Body of pancreas (tissue), 4 donors: ENCODE measurements around the gene CMTM8. TPM values are rescaled to one million over a fixed set of nuclear protein-coding genes. Genes with fewer than 3 reads are reported as not detected.

ENCODE experiments used
- ATAC-seq: fragments of 150-250 bp; one replicate; pipeline ENCODE4 v1.9.1; 2016
- DNase-seq, 4 donors: peaks; one replicate each; pipeline ENCODE4 v3.0.0-alpha.2; 2019
- H3K27ac ChIP-seq, 4 donors: fragments of 200-600 bp; sonication (generic); 1 replicate in 3 of 4; 2 replicates in 1 of 4; pipeline versions ENCODE4 v1.5.1 to v1.6.1; 2016 to 2019; ENCODE audit warnings: mild to moderate bottlenecking in 1 of 4, mixed read lengths in 1 of 4, moderate library complexity in 1 of 4
- H3K27me3 ChIP-seq, 2 donors: fragments of 200-600 bp; sonication (generic); one replicate each; pipeline ENCODE4 v1.6.0; 2016; ENCODE audit warnings: mild to moderate bottlenecking in 1 of 2
- H3K36me3 ChIP-seq, 2 donors: fragments of 200-600 bp; sonication (generic); replicated peaks in 1 of 2; 2 replicates each; pipeline ENCODE4 v1.5.1; 2016; ENCODE audit warnings: low read depth in 2 of 2; ENCODE audit not compliant: insufficient read depth in 1 of 2
- H3K4me1 ChIP-seq: fragments of 200-600 bp; sonication (generic); one replicate; pipeline ENCODE4 v1.6.0; 2016
- H3K4me3 ChIP-seq, 2 donors: fragments of 200-600 bp; sonication (generic); 1 replicate in 1 of 2; 2 replicates in 1 of 2; pipeline ENCODE4 v1.5.1; 2016 to 2019
- H3K9me3 ChIP-seq, 3 donors: fragments of 200-600 bp; sonication (generic); 1 replicate in 2 of 3; 2 replicates in 1 of 3; pipeline ENCODE4 v1.5.1; 2016
- POLR2A ChIP-seq, 3 donors: fragments of 450-650 bp; IDR thresholded peaks; one replicate each; pipeline ENCODE4 v1.6.1; 2016; ENCODE audit warnings: antibody characterized with exemption in 3 of 3, mild to moderate bottlenecking in 2 of 3
- WGBS, 2 donors: methylation state at CpG; one replicate each; pipeline ENCODE4 v1.1.5; 2017; 5-methylcytosine and 5-hydroxymethylcytosine counted together
- intact Hi-C: fragments of 100-400 bp; cut with DNase I; formaldehyde crosslinking; loops from one replicate; pipeline ENCODE4 v1.15.1; 2023
- total RNA-seq, 2 donors: library from RNA; depleted of rRNA; stranded (reverse); fragments of >200 nt; gene quantifications; one replicate each; pipeline ENCODE4 v1.1.0, GENCODE V29; 2016
- TF ChIP-seq, protein P1 (sequence below), 7 experiments: fragments of 450-650 bp in 4 of 7; fragments of 200-600 bp in 3 of 7; sonication (generic) in 3 of 7; IDR thresholded peaks; one replicate each; pipeline ENCODE4 v1.5.1; 2016 to 2019; ENCODE audit warnings: antibody characterized with exemption in 7 of 7

CMTM8 gene
- total RNA-seq, 2 donors from 2014 or later: 22.7 to 31.4 TPM

GRCh38 chr3:32353351-32353750 is 114.9 kb downstream of the CMTM8 start:
- H3K27ac ChIP-seq: no peak overlapping the region
- no peak for ATAC-seq
- H3K4me3 ChIP-seq: no peak overlapping the region
- H3K9me3 ChIP-seq: no peaks in the 10 kb centered on the region
- TF ChIP-seq POLR2A (IDR thresholded peaks at IDR 0.05): no peak
- TF ChIP-seq, protein P1, sequence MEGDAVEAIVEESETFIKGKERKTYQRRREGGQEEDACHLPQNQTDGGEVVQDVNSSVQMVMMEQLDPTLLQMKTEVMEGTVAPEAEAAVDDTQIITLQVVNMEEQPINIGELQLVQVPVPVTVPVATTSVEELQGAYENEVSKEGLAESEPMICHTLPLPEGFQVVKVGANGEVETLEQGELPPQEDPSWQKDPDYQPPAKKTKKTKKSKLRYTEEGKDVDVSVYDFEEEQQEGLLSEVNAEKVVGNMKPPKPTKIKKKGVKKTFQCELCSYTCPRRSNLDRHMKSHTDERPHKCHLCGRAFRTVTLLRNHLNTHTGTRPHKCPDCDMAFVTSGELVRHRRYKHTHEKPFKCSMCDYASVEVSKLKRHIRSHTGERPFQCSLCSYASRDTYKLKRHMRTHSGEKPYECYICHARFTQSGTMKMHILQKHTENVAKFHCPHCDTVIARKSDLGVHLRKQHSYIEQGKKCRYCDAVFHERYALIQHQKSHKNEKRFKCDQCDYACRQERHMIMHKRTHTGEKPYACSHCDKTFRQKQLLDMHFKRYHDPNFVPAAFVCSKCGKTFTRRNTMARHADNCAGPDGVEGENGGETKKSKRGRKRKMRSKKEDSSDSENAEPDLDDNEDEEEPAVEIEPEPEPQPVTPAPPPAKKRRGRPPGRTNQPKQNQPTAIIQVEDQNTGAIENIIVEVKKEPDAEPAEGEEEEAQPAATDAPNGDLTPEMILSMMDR (IDR thresholded peaks at IDR 0.05): no peak
- intact Hi-C loops: no loop called here
- 98% methylated on average over 2 of the region's 2 CpGs for WGBS, 2 donors
- H3K27me3 ChIP-seq: no peaks in the 10 kb centered on the region
- H3K4me1 ChIP-seq: peaks cover 26% of the 10 kb centered on the region
- no peaks in the 10 kb centered on the region for H3K36me3 ChIP-seq
- DNase-seq: no peak

GRCh38 chr3:32354362-32354778 is 115.9 kb downstream of the CMTM8 start:
- TF ChIP-seq, protein P1 (IDR thresholded peaks at IDR 0.05): no peak
- no peak for TF ChIP-seq POLR2A (IDR thresholded peaks at IDR 0.05)
- H3K4me3 ChIP-seq: no peak overlapping the region
- intact Hi-C loops: no loop called here
- H3K9me3 ChIP-seq: no peaks in the 10 kb centered on the region
- no peaks in the 10 kb centered on the region for H3K36me3 ChIP-seq
- peaks cover 26% of the 10 kb centered on the region for H3K4me1 ChIP-seq
- WGBS, 2 donors: 39 to 43% methylated on average over 8 of the region's 8 CpGs
- H3K27me3 ChIP-seq: no peaks in the 10 kb centered on the region
- no peak overlapping the region for H3K27ac ChIP-seq
- no peak for ATAC-seq
- DNase-seq: no peak

DNA sequence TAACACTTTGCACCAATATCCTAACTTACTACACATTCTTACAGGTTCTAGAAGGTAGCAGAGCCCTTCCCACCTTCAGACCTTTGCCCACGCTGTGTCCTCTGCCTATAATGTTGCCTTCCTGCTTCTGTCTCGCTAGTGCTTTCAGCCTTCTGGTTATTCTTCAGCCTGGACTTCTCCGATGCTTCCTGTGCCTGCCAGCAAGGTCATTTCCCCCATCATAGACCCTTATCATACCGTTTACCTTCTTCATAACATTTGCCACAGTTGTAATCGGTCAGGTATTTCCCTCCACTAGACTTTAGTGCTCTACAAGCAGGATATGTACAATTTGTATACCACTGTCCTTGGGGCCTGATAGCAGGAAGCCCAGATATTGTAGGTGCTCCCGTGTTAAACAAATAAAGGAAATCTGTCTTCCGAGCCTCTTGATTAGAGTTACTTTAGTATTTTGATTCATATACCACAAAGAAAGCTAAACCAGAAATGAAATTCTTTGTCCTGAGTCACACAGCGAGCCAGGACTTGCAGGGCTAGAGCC is 117.3 kb downstream of the CMTM8 start:
- 55 to 56% methylated on average over 8 of the region's 8 CpGs for WGBS, 2 donors
- DNase-seq (no peak), ATAC-seq (no peak)
- no peak overlapping the region for H3K4me3 ChIP-seq
- H3K36me3 ChIP-seq: no peaks in the 10 kb centered on the region
- H3K27ac ChIP-seq: no peak overlapping the region
- H3K4me1 ChIP-seq: peaks cover 26% of the 10 kb centered on the region
- no peaks in the 10 kb centered on the region for H3K27me3 ChIP-seq
- intact Hi-C loops: no loop called here
- H3K9me3 ChIP-seq: no peaks in the 10 kb centered on the region
- TF ChIP-seq, protein P1 (IDR thresholded peaks at IDR 0.05): no peak
- TF ChIP-seq POLR2A (IDR thresholded peaks at IDR 0.05): no peak

GRCh38 chr3:32359766-32360492 is 121.4 kb downstream of the CMTM8 start:
- ATAC-seq (no peak), DNase-seq (no peak)
- H3K27ac ChIP-seq: no peak overlapping the region
- WGBS, 2 donors: 80 to 88% methylated on average over 5 of the region's 5 CpGs
- H3K9me3 ChIP-seq: no peaks in the 10 kb centered on the region
- no peak overlapping the region for H3K4me3 ChIP-seq
- TF ChIP-seq, protein P1 (IDR thresholded peaks at IDR 0.05): no peak
- no peak for TF ChIP-seq POLR2A (IDR thresholded peaks at IDR 0.05)
- intact Hi-C loops: no loop called here
- H3K4me1 ChIP-seq: peaks cover 14% of the 10 kb centered on the region
- H3K36me3 ChIP-seq: no peaks in the 10 kb centered on the region
- no peaks in the 10 kb centered on the region for H3K27me3 ChIP-seq

- no peaks in the 10 kb centered on the region for H3K9me3 ChIP-seq
- intact Hi-C loops: no loop called here
- H3K4me1 ChIP-seq: peaks cover 8% of the 10 kb centered on the region
- no peaks in the 10 kb centered on the region for H3K27me3 ChIP-seq
- TF ChIP-seq, protein P1 (IDR thresholded peaks at IDR 0.05): no peak
- TF ChIP-seq POLR2A (IDR thresholded peaks at IDR 0.05): no peak
- ATAC-seq (no peak), DNase-seq (no peak)
- WGBS, 2 donors: 71 to 97% methylated on average over 4 of the region's 4 CpGs
- H3K27ac ChIP-seq: no peak overlapping the region
- no peak overlapping the region for H3K4me3 ChIP-seq
- H3K36me3 ChIP-seq: no peaks in the 10 kb centered on the region
Observed at GRCh38 chr3:32360493-32360827, 122.0 kb downstream of the CMTM8 start.
